ENCODE measurements around the gene RPL32.

DNA sequence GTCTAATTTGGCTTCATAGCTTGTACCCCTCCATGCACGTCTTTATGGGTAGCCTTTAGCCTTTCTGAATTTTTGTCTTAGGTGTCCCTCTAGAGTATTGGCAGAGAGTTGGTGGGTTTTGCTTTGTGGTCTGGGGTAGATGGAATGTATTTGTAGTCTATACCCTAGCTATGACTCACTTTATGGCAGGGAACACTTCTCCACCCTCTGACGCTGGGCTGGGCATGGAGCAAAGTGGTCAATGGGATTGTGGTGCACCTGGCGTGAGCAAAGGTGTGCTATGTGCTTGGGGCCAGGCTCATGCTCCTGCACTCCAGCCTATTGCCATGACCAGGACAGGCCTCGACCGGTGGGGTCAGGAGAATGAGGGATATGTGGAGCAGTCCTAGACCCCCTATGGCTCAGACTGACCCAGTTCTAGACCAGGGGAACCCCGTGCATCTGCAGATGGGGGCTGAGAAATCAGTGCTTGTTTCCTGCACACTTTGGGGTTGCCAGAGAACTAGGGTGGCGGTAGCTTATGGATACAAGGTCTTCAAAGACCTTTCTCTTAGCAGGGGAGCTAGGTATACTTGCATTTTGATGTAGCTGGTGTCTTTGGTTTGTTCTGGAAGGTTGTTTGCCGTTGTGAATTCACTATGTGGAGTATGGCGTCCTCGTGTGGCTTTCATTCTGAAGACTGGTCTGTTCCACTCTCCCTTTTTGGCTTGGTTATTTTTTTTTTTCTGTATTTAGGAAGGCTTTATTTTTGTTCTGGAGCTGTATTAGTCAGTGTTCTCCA is 49.4 kb upstream of the RPL32 start:
- TF ChIP-seq POLR2A (IDR thresholded peaks at IDR 0.05) (no peak), CTCF (IDR thresholded peaks at IDR 0.05) (no peak), POLR2AphosphoS5 (IDR thresholded peaks at IDR 0.05) (no peak), EP300 (IDR thresholded peaks at IDR 0.05) (no peak)

All from sigmoid colon (tissue), 4 donors.